Measurements from ENCODE around the gene MBOAT1. TPM values are rescaled to one million over a fixed set of nuclear protein-coding genes. Genes with fewer than 3 reads are reported as not detected.

Gene MBOAT1
- total RNA-seq, 3 donors from 2014 or later (not counting 1 experiment from before 2014, with no cell fraction given), result 3.6 to 7.5 (median 5.2) TPM

GRCh38 chr6:20188630-20189075 is 23.6 kb downstream of the MBOAT1 start:
- H3K27me3 ChIP-seq (ENCODE audit: control insufficient read depth, insufficient read depth, low read length), result no peaks in the 10 kb centered on the region
- Mint-ChIP-seq H3K4me1 (no peaks in the 10 kb centered on the region), H3K36me3 (no peaks in the 10 kb centered on the region), H3K4me3 (no peak overlapping the region), H3K27ac (no peak overlapping the region), H3K27me3 (ENCODE audit: low read depth in 2 of 2) (peaks cover 4 to 16% of the 10 kb centered on the region in 2 donors), H3K9me3 (no peaks in the 10 kb centered on the region)
- H3K9me3 ChIP-seq (ENCODE audit: control insufficient read depth, insufficient read depth, low read length), result no peaks in the 10 kb centered on the region
- H3K36me3 ChIP-seq (ENCODE audit: control insufficient read depth, insufficient read depth, low read length), result no peaks in the 10 kb centered on the region
- H3K27ac ChIP-seq (ENCODE audit: low read length), result no peak overlapping the region
- peak in 1 of 3 donors; percentile 48 for ATAC-seq
- no peaks in the 10 kb centered on the region for H3K4me1 ChIP-seq (ENCODE audit: control insufficient read depth, insufficient read depth, low read length)
- DNase-seq, result no peak
- no peak for TF ChIP-seq CTCF (IDR thresholded peaks at IDR 0.05)
- intact Hi-C loops (cut with micrococcal nuclease), result no loop called here
- H3K4me3 ChIP-seq (ENCODE audit: low read length), result no peak overlapping the region

- Mint-ChIP-seq H3K4me1 (no peaks in the 10 kb centered on the region), H3K4me3 (no peak overlapping the region), H3K36me3 (no peaks in the 10 kb centered on the region), H3K9me3 (no peaks in the 10 kb centered on the region), H3K27me3 (ENCODE audit: low read depth in 2 of 2) (peaks cover 0 to 27% of the 10 kb centered on the region in 2 donors), H3K27ac (no peak overlapping the region)
- no peak overlapping the region for H3K27ac ChIP-seq (ENCODE audit: low read length)
- WGBS (ENCODE audit: insufficient coverage), result 93% methylated on average over 4 of the region's 5 CpGs
- ATAC-seq (no peak), DNase-seq (no peak)
- H3K9me3 ChIP-seq (ENCODE audit: control insufficient read depth, insufficient read depth, low read length), result no peaks in the 10 kb centered on the region
- no peaks in the 10 kb centered on the region for H3K36me3 ChIP-seq (ENCODE audit: control insufficient read depth, insufficient read depth, low read length)
- H3K27me3 ChIP-seq (ENCODE audit: control insufficient read depth, insufficient read depth, low read length), result no peaks in the 10 kb centered on the region
- no peak for TF ChIP-seq CTCF (IDR thresholded peaks at IDR 0.05)
- H3K4me1 ChIP-seq (ENCODE audit: control insufficient read depth, insufficient read depth, low read length), result no peaks in the 10 kb centered on the region
- intact Hi-C loops (cut with micrococcal nuclease), result no loop called here
- H3K4me3 ChIP-seq (ENCODE audit: low read length), result no peak overlapping the region
Measured at GRCh38 chr6:20186981-20187380, 25.3 kb downstream of the MBOAT1 start.

GRCh38 chr6:20183706-20184105 is 28.6 kb downstream of the MBOAT1 start:
- DNase-seq, result no peak
- H3K36me3 Mint-ChIP-seq, result no peaks in the 10 kb centered on the region

More at GRCh38 chr6:20183706-20184105, 28.6 kb downstream of the MBOAT1 start:
- no peak for ATAC-seq
- Mint-ChIP-seq H3K27me3 (ENCODE audit: low read depth in 2 of 2) (peaks cover 7 to 33% of the 10 kb centered on the region in 2 donors), H3K4me3 (no peak overlapping the region), H3K9me3 (no peaks in the 10 kb centered on the region), H3K4me1 (peaks cover 0 to 12% of the 10 kb centered on the region in 2 donors), H3K27ac (no peak overlapping the region)
- no peaks in the 10 kb centered on the region for H3K36me3 ChIP-seq (ENCODE audit: control insufficient read depth, insufficient read depth, low read length)
- no peaks in the 10 kb centered on the region for H3K9me3 ChIP-seq (ENCODE audit: control insufficient read depth, insufficient read depth, low read length)
- TF ChIP-seq CTCF (IDR thresholded peaks at IDR 0.05), result no peak
- no peaks in the 10 kb centered on the region for H3K27me3 ChIP-seq (ENCODE audit: control insufficient read depth, insufficient read depth, low read length)
- no peak overlapping the region for H3K4me3 ChIP-seq (ENCODE audit: low read length)
- H3K4me1 ChIP-seq (ENCODE audit: control insufficient read depth, insufficient read depth, low read length), result peaks cover 3% of the 10 kb centered on the region
- no peak overlapping the region for H3K27ac ChIP-seq (ENCODE audit: low read length)
- intact Hi-C loops (cut with micrococcal nuclease), result no loop called here
- WGBS (ENCODE audit: insufficient coverage), result 85% methylated on average over 3 of the region's 3 CpGs

Measured in natural killer cell (primary cell).